GM12801 (cell line): ENCODE results near the gene PTPRN2.

Experiments
- TF ChIP-seq, protein P1 (sequence below): IDR thresholded peaks from one replicate; pipeline ENCODE4 v1.5.1; 2011; ENCODE audit warnings: control low read depth; ENCODE audit not compliant: insufficient read length; ENCODE audit errors: extremely low read depth

PTPRN2 gene

DNA sequence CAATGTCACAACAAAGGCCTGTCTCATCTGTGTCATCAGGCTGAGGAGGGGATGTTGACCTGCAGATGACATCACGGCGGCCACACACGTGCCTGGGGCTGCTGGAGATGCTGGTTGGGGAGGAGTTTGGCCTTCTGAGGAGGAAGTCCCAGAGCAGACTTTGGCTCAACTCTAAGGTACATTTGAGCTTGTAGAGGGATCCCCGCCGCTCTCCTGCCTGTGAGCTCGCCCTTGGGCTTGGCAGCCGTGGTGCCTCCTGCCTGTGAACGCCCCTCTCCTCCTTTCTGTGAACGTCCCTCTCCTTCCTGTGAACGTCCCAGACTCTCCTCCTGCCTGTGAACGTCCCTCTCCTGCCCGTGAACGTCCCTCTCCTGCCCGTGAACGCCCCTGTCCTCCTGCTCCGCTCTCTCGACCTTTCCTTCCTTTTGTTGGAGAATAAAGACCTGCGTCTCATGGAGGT, 1074.4 kb downstream of the PTPRN2 start:
- TF ChIP-seq, protein P1, sequence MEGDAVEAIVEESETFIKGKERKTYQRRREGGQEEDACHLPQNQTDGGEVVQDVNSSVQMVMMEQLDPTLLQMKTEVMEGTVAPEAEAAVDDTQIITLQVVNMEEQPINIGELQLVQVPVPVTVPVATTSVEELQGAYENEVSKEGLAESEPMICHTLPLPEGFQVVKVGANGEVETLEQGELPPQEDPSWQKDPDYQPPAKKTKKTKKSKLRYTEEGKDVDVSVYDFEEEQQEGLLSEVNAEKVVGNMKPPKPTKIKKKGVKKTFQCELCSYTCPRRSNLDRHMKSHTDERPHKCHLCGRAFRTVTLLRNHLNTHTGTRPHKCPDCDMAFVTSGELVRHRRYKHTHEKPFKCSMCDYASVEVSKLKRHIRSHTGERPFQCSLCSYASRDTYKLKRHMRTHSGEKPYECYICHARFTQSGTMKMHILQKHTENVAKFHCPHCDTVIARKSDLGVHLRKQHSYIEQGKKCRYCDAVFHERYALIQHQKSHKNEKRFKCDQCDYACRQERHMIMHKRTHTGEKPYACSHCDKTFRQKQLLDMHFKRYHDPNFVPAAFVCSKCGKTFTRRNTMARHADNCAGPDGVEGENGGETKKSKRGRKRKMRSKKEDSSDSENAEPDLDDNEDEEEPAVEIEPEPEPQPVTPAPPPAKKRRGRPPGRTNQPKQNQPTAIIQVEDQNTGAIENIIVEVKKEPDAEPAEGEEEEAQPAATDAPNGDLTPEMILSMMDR, result no peak

DNA sequence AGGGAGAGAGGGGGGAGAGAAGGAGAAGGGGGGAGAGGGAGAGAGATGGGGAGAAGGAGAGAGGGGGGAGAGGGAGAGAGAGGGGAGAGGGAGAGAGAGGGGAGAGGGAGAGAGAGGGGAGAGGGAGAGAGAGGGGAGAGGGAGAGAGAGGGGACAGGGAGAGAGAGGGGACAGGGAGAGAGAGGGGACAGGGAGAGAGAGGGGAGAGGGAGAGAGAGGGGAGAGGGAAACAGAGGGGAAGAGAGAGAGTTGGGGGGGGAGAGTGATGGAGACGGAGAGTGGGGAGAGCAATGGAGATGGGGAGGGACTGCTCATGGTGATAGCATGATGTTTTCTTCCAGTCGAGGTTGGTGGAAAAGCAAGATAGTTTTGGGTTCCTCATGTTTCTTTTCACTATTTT, 1078.4 kb downstream of the PTPRN2 start:
- TF ChIP-seq, protein P1, result no peak

DNA sequence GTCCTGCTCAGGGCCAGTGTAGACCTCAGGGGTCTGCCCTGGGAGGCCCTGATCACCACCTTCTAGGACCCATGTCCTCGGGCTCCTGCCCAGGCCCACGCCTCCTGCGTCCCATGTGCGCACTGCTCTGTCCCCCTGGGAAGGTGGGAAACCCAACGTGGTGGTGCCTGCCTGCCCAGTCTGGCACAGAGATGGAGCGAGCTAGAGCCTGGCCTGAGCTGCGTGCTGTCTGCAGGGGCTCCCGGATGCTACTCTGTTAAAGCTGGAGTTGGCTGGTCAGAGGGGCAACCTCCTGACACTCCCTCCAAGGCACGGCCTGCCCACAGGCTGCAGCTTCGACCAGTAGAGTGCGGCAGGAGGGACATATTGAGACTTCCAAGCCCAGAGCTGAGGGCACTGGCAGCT, 1079.1 kb downstream of the PTPRN2 start:
- TF ChIP-seq, protein P1, result no peak

DNA sequence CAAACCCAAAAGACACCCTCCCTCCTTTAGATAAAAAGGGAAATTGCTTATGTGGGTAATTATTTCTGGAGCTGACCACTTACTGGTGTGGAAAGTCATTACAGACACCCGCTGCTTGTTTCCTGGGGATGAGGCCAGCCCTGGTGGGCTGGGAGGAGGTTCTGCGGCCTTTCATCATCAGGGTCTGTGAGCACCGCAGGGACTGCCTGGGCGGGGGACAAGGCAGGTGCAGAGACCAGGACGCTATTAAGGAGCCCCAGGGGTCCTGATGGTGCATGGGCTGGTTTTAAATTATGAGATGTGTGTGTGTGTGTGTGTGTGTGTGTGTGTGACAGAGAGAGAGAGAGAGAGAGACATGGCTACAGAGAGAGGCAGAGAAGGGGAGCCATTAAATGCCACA, 1079.6 kb downstream of the PTPRN2 start:
- TF ChIP-seq, protein P1, result no peak

DNA sequence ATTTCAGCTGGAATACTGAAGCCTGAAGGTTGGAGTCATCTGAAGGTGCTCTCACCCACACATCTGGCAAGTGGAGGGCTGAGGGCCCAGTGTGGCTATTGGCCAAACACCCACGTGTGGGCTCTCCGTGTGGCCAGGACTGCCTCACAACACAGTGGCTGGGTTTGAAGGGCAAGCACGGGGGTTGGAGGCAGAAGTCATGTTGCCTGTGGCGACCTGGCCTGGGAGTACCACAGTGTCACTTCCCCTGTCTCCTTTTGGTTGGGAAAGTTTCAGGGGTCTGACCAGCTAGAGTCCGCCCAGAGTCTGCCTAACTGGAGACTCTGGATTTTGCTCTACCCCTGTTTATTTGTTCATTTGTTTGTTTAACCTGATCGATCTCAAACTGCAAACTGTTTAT, 1081.4 kb downstream of the PTPRN2 start:
- TF ChIP-seq, protein P1, result no peak

DNA sequence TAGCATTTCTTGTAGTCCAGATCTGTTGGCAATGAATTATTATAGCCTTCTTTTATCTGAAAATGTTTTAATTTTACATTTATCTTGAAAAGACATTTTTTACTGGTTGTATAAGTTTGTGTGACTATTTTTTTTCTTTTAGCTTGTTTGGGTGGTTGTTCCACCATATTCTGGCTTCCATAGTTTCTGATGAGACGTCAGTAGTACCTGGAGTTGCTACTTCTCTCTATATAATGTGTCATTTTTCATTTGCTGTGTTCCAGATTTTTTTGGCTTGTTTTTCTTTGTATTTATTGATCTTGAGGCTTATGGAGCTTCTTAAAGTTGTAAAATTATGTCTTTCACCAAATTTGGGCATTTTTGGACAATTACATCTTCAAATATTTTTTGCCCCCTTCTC, 1082.0 kb downstream of the PTPRN2 start:
- TF ChIP-seq, protein P1, result no peak

DNA sequence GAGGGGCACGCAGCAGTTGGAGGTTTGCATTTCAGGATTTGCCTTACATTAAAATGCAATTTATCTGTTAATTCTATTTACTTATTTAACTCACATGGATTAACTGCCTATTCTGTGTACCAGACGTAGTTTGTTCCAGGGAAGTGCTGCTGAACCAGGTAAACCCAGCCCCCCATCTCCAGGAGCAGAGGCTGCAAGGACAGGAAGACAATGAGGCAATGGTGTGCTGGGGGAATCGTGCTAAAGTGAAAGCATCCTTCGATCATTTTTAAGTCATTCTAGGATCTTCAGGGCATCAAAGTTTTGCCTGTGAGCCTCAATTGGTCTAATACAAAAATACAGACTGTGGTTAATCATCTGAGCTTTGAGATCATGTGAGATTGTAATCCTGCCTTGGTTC, 1084.4 kb downstream of the PTPRN2 start:
- TF ChIP-seq, protein P1, result no peak

DNA sequence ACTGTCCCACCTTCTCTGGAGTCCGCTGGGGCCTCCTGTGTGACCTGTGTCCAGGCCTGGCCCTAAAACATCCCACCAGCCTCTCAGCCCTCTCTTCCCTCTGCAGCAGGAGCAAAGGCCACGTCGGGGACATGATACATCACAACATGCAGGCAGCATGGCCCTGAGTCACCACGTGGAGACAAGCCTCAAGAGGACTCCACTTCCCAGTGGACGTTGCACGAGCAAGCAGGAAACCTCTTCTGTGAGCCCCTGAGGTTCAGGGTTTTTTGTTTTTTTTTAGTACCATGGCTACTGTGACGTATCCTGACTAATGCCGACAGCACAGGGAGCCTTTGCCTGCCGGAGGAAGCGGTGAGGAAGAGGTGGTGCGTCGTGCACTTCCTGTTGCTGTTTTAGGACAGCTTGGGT, 1084.9 kb downstream of the PTPRN2 start:
- TF ChIP-seq, protein P1, result no peak
